ENCODE results near the gene PCDH10.

PCDH10 gene

DNA sequence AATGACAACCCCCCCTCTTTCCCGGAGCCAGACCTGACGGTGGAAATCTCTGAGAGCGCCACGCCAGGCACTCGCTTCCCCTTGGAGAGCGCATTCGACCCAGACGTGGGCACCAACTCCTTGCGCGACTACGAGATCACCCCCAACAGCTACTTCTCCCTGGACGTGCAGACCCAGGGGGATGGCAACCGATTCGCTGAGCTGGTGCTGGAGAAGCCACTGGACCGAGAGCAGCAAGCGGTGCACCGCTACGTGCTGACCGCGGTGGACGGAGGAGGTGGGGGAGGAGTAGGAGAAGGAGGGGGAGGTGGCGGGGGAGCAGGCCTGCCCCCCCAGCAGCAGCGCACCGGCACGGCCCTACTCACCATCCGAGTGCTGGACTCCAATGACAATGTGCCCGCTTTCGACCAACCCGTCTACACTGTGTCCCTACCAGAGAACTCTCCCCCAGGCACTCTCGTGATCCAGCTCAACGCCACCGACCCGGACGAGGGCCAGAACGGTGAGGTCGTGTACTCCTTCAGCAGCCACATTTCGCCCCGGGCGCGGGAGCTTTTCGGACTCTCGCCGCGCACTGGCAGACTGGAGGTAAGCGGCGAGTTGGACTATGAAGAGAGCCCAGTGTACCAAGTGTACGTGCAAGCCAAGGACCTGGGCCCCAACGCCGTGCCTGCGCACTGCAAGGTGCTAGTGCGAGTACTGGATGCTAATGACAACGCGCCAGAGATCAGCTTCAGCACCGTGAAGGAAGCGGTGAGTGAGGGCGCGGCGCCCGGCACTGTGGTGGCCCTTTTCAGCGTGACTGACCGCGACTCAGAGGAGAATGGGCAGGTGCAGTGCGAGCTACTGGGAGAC, 1.6 kb downstream of the PCDH10 start:
- no peak for DNase-seq (ENCODE audit: low read depth in 2 of 2)

DNA sequence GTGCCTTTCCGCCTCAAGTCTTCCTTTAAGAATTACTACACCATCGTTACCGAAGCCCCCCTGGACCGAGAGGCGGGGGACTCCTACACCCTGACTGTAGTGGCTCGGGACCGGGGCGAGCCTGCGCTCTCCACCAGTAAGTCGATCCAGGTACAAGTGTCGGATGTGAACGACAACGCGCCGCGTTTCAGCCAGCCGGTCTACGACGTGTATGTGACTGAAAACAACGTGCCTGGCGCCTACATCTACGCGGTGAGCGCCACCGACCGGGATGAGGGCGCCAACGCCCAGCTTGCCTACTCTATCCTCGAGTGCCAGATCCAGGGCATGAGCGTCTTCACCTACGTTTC, 2.2 kb downstream of the PCDH10 start:
- DNase-seq (ENCODE audit: low read depth in 2 of 2): no peak

- no peak for DNase-seq (ENCODE audit: low read depth in 2 of 2)
These were observed 2.7 kb downstream of the PCDH10 start for GRCh38 chr4:133151691-133152329.

GRCh38 chr4:133152330-133152821, 3.3 kb downstream of the PCDH10 start:
- DNase-seq (ENCODE audit: low read depth in 2 of 2): no peak

- no peak for DNase-seq (ENCODE audit: low read depth in 2 of 2)
These were observed 3.9 kb downstream of the PCDH10 start for GRCh38 chr4:133152831-133153481.

- no peak for DNase-seq (ENCODE audit: low read depth in 2 of 2)
These were observed 5.6 kb downstream of the PCDH10 start for GRCh38 chr4:133154725-133155124.

DNA sequence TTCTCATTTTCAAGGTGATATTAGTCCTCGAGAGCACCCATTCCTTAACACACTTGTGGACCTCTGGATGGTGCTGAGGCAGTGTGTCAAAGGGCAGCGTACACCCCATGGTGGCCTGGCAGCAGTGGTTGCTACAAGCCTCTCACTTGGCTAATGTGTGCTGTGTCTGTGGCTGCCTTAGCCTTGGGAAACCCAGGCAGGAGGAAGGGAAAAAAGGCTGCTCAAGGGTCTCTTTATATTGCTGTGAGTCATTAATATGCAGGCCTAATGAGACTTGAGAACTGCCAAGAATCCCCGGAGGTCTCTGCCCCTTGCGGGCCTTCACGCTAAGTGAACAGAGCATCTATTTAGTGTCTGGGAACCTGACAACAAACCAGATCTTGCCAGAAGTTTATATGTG, 7.0 kb downstream of the PCDH10 start:
- no peak for DNase-seq (ENCODE audit: low read depth in 2 of 2)

GRCh38 chr4:133156556-133156955, 7.5 kb downstream of the PCDH10 start:
- no peak for DNase-seq (ENCODE audit: low read depth in 2 of 2)

- no peak for DNase-seq (ENCODE audit: low read depth in 2 of 2)
These were observed 8.5 kb downstream of the PCDH10 start for GRCh38 chr4:133157460-133158160.

GRCh38 chr4:133160853-133161252, 11.8 kb downstream of the PCDH10 start:
- no peak for DNase-seq (ENCODE audit: low read depth in 2 of 2)

DNA sequence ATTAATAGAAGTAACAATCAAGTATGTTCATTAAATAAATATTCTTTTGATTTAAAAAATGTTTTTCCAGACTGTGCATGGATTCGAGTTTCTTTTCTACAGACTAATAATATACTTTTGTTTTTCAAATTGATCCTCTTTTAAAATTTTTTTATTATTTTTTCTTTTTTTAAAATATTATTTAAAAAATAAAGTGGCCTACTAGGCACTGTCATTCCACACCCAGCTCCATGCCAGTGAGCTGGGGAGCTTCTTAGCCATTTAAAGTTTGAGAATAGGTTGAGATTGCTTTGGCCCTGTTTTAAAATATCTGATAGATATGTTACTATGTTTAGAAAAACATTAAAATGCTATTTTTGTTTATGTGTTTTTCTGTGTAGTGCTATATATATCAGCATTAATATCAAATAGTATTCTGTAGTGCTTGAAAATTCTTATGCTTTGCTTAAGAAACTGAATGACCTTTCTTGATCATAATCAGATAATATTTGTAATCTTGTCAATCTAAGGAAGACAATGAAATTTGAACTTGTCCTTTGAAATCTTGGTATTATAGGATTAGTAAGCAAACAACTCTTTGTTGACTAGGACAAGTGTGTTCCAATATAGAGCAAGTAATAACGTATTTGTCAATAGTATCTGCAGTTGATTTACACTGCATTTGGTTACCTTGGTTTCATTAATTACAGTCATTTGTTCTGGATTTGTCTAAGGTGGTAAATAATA, 12.6 kb downstream of the PCDH10 start:
- no peak for DNase-seq (ENCODE audit: low read depth in 2 of 2)

GRCh38 chr4:133162941-133163340, 13.8 kb downstream of the PCDH10 start:
- DNase-seq (ENCODE audit: low read depth in 2 of 2): no peak

GRCh38 chr4:133178956-133179355, 29.9 kb downstream of the PCDH10 start:
- DNase-seq (ENCODE audit: low read depth in 2 of 2): no peak

GRCh38 chr4:133186210-133186609, 37.1 kb downstream of the PCDH10 start:
- DNase-seq (ENCODE audit: low read depth in 2 of 2): no peak

DNA sequence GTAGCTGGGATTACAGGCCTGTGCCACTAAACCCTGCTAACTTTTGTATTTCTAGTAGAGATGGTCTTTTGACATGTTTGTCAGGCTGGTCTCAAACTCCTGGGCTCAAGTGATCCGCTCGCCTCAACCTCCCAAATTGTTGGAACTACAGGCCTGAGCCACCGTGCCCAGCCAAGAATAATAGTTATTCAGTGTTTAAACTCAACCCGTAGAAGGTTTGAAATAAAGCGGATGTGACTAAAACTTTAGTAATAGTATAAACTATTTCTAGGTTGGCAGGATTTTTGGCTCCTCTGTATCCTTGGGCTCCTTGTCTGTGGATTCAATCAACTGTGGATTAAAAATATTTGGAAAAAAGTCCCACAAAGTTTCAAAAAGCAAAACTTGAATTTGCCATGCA, 37.8 kb downstream of the PCDH10 start:
- DNase-seq (ENCODE audit: low read depth in 2 of 2): no peak

- DNase-seq (ENCODE audit: low read depth in 2 of 2): no peak
These were observed 39.5 kb downstream of the PCDH10 start for GRCh38 chr4:133188433-133189146.

DNA sequence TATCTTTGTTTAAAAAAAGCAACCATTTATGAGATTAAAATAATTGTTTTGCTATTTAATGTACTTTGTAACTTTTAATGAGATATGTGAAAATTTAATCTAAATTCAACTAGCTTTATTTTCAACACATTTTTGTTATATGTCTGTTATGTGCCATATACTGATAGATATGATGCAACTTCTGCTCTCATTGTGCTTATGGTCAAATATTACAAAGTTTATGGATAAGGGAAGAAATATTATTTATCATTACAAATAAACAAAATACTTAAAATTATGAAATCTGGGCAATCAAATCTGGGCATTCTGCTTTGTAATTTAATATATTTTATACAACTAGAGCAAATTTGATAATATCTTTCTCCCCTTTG, 40.0 kb downstream of the PCDH10 start:
- DNase-seq (ENCODE audit: low read depth in 2 of 2): no peak

DNA sequence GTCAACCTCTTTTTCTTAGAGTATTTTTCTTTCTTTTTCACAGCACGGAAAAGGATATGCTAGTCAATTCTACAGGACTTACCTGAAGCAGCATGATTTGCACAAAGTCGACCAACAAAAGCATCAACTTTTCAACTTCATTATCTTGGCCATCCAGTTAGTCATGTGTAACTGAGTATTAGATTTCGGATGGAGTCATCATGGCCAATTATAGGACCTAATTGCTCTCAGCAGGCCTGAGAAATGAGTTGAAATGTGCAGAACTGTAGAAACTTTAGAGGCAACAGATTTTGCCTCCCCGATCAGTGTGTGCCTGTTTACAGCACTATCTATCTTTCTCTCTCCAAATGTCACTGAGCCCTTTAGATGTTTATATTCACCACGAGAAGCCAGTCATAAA, 41.0 kb downstream of the PCDH10 start:
- DNase-seq (ENCODE audit: low read depth in 2 of 2): no peak

DNA sequence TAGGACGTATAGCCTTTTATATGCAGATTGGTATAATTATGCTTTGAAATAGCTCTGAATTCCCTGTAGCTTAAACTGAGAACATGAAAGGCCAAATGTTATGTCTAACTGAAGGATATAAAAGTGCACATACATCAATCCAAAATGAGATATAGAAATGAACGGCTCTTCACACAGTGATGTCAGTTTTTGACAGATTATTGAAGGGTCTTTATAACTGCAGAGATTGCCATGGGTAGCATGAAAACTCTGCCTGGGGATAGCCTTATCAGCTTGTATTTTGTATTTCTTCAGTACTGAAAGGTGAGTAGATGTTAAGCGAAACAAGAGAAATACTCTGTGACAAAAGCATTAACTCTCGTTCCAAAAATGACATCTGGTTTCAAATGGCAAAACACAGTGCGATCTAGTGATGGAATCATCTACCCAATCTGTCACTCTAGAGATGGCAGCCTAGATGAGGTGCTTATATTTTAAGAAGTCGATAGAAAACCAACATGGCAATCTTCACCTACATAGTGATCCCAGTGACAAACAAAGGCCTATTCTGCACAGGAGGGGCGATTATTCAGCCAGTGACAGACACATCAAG, 59.7 kb downstream of the PCDH10 start:
- DNase-seq (ENCODE audit: low read depth in 2 of 2): no peak

- DNase-seq (ENCODE audit: low read depth in 2 of 2): no peak
These were observed 84.8 kb downstream of the PCDH10 start for GRCh38 chr4:133233922-133234321.
